NCI-H1048 (cell line): ENCODE data around the gene SLC43A1.
"Not testable (repeated sequence)": the region's sequence is repeated elsewhere in the genome, so short reads cannot be mapped to it uniquely, and the experiment has no call there.

Source experiments
- DNase-seq: peaks from one replicate; lab custom pipeline; 2025; lab: John Stamatoyannopoulos, UW

SLC43A1 gene

DNA sequence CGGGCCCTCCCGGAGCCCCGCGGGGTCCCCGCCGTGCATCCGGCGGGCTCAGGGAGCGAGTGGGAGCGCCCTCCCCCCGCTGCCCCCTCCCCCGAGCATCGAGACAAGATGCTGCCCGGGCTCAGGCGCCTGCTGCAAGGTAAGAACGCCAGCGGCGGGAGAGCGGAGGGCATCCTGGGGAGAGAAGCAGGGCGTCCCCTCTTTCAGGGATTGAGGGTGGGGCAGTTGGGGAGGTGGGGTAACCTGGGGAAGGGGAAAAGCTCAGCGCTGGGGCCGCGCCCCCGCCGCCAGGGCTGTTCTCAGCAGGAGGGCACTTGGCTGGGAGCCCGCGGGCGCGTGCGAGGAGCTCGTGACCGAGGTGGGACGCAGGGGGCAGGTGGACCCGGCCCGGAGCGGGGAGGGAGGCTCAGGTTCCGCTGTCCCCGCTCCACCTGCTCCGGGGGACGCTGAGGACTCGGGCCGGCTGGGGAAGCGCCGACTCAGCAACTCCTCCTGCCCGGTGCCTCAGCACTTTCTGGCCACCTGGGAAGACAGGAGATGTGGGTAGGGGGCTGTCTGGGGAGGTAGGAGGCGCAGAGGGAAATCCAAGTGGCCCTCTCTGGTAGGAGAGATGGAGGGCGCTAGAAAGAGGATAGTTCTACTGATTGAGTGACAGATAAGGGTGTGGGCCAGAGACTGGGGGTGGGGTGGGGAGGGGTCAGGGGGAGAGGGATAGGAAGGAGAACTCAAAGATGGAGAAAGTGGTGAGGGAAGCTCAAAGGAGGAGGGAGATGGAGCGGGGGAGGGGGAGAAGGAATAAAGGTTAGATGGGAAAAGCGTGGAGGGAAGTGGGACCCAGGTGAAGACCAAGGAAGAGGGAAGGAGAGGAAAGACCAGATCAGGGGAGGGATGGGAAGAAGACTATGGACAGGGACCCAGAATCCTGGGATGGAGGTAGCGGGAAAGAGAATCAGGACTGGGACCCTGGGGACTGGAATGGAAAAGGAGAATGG is 54.4 kb downstream of the SLC43A1 start:
- DNase-seq: no peak

DNA sequence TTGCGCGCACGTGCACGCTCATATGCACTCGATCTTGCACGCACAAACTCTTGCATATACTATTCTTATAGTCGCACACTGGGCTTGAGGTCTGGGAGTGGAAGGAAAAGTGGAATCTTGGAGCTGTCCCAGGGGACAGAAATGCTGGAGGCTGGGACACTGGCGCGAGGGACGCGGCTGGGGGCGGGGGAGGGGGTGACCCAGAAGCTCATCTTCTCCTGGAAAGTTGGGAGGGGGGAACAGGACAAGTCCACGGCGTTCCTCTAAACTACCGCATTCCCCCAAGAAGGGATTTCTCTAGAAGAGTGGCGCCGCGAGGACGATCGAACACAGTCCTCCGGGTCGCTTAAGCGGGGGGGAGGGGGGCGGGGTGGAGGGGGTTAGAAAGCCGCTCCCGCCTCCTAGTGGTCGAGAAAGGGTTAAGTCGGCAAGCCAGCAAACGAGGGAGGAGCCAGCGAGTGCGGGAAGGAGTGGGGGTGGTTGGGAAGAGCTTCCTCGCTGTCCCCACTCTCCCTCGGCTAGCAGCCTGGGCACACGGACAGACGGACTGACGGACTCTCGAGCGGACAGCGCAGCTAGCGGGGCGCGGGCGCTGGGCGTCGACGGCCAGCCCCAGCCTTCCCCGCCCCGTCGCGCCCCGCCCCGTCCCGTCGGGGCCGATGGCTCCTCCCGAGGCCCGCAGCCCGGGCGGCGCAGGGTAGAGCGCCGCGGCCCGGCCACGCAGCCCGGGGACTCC is 55.3 kb downstream of the SLC43A1 start, which contains the start of gene RTN4RL2:
Gene RTN4RL2, plus strand, starts transcription at position 507 of the 736 bp plus-strand sequence. CDS start 338 bp downstream, outside the sequence.
- peak; percentile 31 for DNase-seq

- no peak for DNase-seq
Measured at GRCh38 chr11:57459164-57460021, 56.1 kb downstream of the SLC43A1 start.

DNA sequence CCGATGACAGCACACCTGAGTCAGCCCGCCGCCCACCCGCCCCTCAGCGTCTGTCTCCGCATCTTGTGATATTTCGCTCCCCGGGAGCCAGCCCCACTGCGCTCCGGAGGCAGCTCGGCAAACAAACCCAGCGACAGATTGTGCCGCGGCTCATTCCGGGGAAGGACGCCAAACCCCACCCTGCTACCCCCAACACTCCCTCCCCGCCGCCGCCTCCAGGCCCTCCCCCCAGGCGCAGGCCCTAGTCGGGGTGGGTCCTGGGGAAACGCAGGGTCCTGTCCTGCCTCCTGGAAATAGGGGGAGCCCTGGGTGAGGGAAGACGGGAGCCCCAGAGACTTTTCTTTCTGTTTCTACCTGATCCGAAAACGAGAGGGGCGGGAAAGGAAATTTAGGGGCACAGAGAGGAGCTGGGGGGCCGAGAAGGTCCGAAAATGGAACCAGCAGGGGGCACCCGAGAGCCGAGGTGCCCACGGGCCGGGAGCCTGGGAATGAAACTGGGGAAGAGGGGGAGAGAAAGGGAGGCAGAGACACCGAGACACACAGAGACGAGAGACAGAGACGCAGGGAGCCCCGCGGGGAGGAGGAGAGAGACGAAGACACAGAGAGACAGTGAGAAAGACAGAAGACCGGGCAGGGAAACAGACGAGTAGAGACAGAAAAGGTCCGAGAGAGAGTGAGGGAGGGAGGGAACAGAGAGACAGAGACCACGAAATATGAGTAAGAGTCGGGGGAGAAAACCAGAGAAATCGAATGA is 56.9 kb downstream of the SLC43A1 start:
- no peak for DNase-seq

GRCh38 chr11:57458060-57458409 is 57.5 kb downstream of the SLC43A1 start:
- DNase-seq: no peak

- DNase-seq: no peak
Measured at GRCh38 chr11:57457643-57458023, 57.9 kb downstream of the SLC43A1 start.

DNA sequence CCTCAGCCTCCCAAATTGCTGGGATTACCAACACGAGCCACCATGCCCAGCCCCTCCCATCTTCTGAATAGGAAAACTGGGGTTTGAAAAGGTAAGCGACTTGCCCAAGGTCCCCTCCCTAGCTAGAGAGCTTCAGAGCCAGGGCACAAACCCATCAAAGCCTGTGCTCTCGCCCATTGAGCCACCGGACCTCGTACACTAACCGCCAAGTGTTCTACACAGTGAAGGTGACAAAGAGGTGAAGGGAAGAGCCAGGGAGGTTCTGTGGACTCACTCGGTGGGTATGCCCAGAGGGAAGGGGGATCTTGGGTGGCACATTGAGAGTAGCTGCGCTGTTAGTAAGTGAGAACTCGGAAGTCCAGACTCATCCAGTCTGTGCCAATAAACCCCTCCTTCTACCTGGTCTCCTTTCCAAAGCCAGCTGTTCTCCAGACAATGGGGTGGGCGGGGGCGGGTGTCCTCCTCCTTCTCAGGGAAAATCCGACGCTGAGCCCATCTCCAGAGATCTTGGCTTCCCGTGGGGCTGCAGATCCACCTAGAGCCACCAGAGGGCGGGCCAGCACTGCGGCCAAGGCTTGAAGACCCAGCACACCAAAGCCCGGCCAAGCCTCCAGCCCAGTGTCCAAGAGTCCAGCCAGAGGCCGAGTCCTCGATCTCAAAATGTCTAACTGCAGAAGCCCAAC is 58.4 kb downstream of the SLC43A1 start:
- peak; percentile 41 for DNase-seq

DNA sequence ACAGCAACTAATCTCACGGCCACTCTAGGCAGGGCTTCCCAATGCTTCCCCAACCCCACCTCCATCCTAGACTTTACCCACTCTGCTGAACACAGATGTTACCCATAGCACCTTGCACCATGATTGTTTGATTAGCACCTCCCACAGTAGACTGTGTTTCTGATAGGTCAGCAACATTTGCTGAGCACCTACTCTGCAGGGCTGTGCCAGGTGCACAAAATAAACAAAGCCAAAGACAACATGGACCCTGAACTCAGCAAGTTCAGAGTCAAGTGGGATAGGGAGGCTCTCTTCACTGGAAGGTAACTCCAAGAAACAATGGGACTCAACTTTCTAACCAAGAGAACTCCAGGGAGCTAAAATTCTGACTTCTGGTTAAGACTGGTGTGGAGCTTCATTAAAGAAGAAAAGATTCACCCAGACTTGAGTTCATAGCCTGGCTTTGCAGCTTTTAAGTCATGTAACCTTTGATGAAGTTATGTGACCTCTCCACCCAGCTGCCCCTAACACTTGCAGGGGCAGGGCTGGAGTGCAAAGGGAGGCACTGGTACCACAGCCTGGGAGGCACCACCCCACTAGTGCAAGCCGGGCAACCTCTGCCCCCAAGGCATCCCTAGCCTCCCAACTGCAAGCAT is 61.8 kb downstream of the SLC43A1 start:
- DNase-seq: no peak

GRCh38 chr11:57446055-57446454 is 69.4 kb downstream of the SLC43A1 start:
- DNase-seq: no peak

DNA sequence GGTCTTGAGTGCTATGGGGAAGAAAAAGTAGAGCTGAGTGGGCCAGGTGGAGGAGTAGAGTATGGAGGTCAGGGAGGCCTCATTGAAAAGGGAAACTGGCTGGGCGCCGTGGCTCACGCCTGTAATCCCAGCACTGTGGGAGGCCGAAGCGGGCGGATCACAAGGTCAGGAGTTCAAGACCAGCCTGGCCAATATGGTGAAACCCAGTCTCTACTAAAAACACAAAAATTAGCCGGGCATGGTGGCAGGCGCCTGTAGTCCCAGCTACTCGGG is 70.4 kb downstream of the SLC43A1 start:
- not testable (repeated sequence) for DNase-seq

- no peak for DNase-seq
Measured at GRCh38 chr11:57444362-57445121, 71.0 kb downstream of the SLC43A1 start.

- no peak for DNase-seq
Measured at GRCh38 chr11:57440744-57441414, 74.6 kb downstream of the SLC43A1 start.

- no peak for DNase-seq
Measured at GRCh38 chr11:57439786-57440185, 75.7 kb downstream of the SLC43A1 start.

DNA sequence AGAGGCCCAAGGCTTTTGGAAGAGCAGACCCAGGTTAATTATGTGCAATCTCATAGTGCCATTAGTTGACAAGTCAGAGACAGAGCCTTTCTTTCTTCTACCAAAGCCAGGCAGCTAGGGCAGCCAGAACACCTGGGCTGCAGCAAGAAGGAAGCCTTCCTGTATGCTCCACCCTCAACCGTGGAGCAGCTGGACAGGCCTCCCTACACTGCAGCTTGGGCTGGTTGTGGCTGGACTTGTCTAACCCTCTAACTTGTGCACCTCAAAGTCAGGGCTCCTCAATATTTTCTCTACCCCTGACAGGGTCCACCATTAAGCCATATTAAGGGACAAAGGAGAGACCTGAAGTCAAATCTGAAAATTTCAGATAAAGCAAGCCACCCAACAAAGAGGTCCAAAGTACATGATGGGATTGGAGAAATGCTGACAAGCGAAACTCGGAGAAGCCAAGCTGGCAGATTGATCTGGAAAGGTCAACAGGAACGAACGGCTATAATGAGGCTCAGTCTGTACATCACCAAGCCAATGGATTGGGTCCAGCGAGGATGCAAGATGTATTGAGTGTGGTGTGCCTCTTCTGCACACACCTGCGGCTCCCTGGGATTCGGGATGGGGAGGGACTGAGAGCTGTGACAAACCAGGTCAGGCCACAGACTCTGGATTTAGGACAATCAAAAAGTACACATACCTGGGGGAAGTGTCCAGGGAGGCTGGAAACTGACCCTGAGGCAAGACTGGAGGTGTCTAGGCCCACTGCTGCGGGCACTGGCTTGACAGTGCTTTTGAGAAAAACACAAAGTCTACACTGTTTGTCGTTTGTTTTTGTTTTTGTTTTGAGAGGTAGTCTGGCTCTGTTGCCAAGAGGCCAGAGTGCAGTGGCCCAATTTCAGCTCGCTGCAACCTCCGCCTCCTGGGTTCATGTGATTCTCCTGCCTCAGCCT is 76.9 kb downstream of the SLC43A1 start:
- no peak for DNase-seq

- DNase-seq: no peak
Measured at GRCh38 chr11:57436031-57436430, 79.5 kb downstream of the SLC43A1 start.

- no peak for DNase-seq
Measured at GRCh38 chr11:57434640-57435546, 80.6 kb downstream of the SLC43A1 start.
